Measurements from ENCODE around the gene CXXC5. TPM values are rescaled to one million over a fixed set of nuclear protein-coding genes. Genes with fewer than 3 reads are reported as not detected.

CXXC5 gene
- total and polyA plus RNA-seq, 9 of the 15 experiments (the other 6 are each of a cell fraction or from before 2014, with no cell fraction given) = 1.9 to 123 (median 45.8) TPM

- TF ChIP-seq ZNF280B (CRISPR knock-in tag; IDR thresholded peaks at IDR 0.05) (no peak), UBTF (IDR thresholded peaks at IDR 0.05; ENCODE audit: borderline replicate concordance in 1 of 2, low read depth in 2 of 2, low read length in 2 of 2) (peak in 1 of 2 experiments; percentile 40; a peak in 1 of 4 replicates), RFX5 (IDR thresholded peaks at IDR 0.05; ENCODE audit: low read depth, low read length) (no peak), MXI1 (IDR thresholded peaks at IDR 0.05; ENCODE audit: low read depth, low read length) (no peak), ZNF212 (CRISPR knock-in tag; IDR thresholded peaks at IDR 0.05) (no peak), ATF3 (IDR thresholded peaks at IDR 0.05) (peak; percentile 56; the same call in 1 of the 2 replicates), ATF3 (CRISPR knock-in tag; conservative IDR thresholded peaks at IDR 0.05) (no peak), MCM3 (IDR thresholded peaks at IDR 0.05) (no peak), ZBTB11 (CRISPR knock-in tag; IDR thresholded peaks at IDR 0.05) (peak in 1 of 3 experiments; percentile 51; a peak in 1 of 6 replicates), SRF (CRISPR knock-in tag; IDR thresholded peaks at IDR 0.05) (0 out of 4 replicates have a peak, but pooled peaks of 1 of the 2 experiments have one; percentile 3), CBFA2T2 (conservative IDR thresholded peaks at IDR 0.05) (peak; percentile 46), POLR2A (conservative IDR thresholded peaks at IDR 0.05) (peak; percentile 35), TCFL5 (CRISPR knock-in tag; conservative IDR thresholded peaks at IDR 0.05) (no peak), E2F5 (CRISPR knock-in tag; IDR thresholded peaks at IDR 0.05) (no peak), ELK1 (CRISPR knock-in tag; IDR thresholded peaks at IDR 0.05) (no peak), ZNF274 (IDR thresholded peaks at IDR 0.05; ENCODE audit: borderline replicate concordance, low read depth, low read length) (no peak)
Measured at GRCh38 chr5:139708877-139709581, 60.9 kb downstream of the CXXC5 start (continued).

All from K562 (cell line).